Subcutaneous adipose tissue (tissue), 4 donors: Measurements from ENCODE around the gene TMEM18. TPM values are rescaled to one million over a fixed set of nuclear protein-coding genes. Genes with fewer than 3 reads are reported as not detected.

Source experiments
- CTCF ChIP-seq: fragments of 450-650 bp; IDR thresholded peaks from one replicate; pipeline ENCODE4 v1.5.1; 2016; ENCODE audit warnings: low read depth, mild to moderate bottlenecking, control low read depth, antibody characterized with exemption, moderate library complexity
- total RNA-seq, 4 donors: library from RNA; depleted of rRNA; stranded (reverse); fragments of >200 nt; gene quantifications; one replicate each; pipeline ENCODE4 v1.1.0, GENCODE V29; 2016

Gene TMEM18
- total RNA-seq, 4 donors from 2014 or later = 11.9 to 29.9 (median 15.1) TPM

DNA sequence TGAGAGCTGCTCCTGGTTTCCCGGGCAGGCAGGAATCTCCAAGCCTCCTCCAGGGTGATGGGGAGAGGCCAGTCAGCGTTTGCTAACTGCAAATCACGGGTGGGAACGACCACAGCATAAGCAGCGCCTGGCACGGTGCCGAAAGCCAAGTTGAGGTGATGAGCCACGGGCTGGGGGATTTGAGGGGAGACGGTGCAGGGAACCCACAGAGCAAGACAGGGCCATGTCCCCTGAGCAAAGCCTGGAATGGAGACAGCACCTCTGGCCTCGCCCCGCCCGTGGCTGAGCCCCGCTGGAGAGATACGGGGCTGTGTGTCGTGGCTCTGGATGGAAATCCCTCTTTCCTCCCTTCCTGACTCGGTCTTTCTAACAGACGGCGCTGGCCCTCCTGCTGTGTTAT lies 31.5 kb upstream of the TMEM18 start:
- no peak for TF ChIP-seq CTCF

- no peak for TF ChIP-seq CTCF
Measured at GRCh38 chr2:705971-706511, 28.8 kb upstream of the TMEM18 start.

DNA sequence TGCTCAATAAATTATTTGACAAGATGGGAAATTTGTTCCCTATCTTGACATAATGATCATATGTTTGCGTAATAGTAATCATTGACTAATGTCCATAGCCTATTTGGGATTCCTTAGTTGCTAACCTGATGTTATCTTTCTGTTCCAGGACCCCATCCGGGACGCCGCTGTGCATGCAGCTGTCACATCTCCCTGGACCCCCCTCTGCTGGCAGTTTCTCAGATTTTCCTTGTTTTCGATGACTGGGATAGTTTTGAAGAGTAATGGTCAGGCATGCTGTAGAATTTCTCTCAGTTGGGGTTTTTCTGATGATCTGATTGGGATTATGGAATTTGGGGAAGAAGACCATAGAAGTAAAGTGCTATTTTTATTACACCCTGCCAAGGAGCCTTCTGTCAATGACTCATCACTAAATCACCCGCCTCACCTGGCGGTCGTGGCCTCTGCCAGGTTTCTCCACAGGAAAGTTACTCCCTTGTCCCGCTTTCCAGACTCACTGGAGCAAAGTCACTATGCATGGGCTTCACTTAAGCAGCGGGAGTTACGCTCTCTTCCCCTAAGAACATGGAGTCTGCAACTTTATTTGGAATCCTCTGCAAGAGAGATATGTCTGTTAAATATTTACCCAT lies 19.9 kb upstream of the TMEM18 start:
- TF ChIP-seq CTCF = no peak

DNA sequence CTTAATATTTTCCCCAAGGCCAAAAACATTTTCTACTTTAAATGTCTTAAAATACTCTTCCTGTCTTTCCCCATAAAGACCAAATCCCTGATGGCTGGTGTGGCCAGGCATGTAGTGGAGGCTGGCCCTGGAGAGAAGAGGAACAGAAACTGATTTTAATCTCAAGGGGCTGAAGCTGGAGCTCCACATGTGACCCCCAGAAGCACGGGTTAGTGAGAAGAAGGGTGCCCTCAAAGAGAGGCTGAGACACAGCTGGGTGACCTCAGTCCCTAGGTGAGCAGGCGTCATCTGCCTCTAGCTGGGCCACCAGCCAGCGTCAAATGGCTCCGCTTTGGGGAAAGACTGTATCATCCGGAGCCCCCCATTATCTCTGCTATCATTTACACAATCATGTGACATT lies 19.3 kb upstream of the TMEM18 start:
- no peak for TF ChIP-seq CTCF

DNA sequence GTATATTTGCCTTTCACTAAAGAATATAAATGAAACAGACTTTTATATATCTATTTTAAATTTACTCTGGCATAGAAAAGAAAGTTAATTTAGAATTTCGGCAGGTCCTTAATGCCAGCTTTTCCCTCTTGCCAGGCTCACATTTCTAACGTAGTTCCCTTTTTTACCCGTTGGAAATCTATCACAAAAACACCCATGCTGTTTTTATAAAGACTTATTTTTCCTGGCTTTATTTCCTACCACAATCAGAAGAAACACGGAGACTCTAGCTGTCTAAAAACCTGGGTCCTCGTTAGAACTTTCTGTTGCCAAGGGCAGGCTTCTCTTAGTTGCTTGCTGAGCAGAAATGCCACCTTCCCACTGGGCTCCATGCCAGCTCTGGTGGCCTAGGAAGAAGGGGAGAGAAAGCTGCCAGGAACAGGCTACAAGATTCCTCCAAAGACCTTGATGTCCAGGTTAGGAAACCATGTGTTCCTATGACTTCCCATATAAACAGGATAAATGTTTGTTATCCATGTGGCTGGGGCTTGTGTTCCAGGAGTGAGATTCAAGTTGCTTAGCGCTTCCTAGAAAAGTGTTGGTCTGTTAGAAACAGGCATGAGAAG lies 17.8 kb upstream of the TMEM18 start:
- no peak for TF ChIP-seq CTCF

- no peak for TF ChIP-seq CTCF
Measured at GRCh38 chr2:694174-694573, 17.0 kb upstream of the TMEM18 start.

- no peak for TF ChIP-seq CTCF
Measured at GRCh38 chr2:693606-694005, 16.4 kb upstream of the TMEM18 start.
